K562 (cell line): ENCODE data around the gene SIRPB2. TPM values are rescaled to one million over a fixed set of nuclear protein-coding genes. Genes with fewer than 3 reads are reported as not detected.

Experiments
- ATAC-seq: fragments of 200-7000 bp; cut with Tn5 transposase; 3 replicates; pipeline ENCODE4 v1.9.1; 2020; ENCODE audit warnings: moderate library complexity
- BruUV-seq: library from RNA; stranded (reverse); fragments of 400-500 nt; replicated peaks from 2 replicates; lab custom pipeline; 2021; lab: Mats Ljungman, UMichigan
- CTCF ChIA-PET: fragments of 300-600 bp; formaldehyde crosslinking; extraction: SDS; loops from one replicate; lab custom pipeline; 2021; ENCODE audit warnings: low intra/inter-chr PET ratio; lab: Yijun Ruan, JAX
- POLR2A ChIA-PET: fragments of 300-600, 350-650 bp; sonication (Branson Sonifier 250); formaldehyde crosslinking; extraction: SDS; loops from one replicate; lab custom pipeline; 2021; ENCODE audit warnings: antibody characterized with exemption, inconsistent platforms; lab: Yijun Ruan, JAX
- DNase-seq, 4 experiments: peaks; one replicate each; pipeline versions ENCODE4 v3.0.0 to v3.0.0-alpha.2; 2011 to 2018; ENCODE audit warnings: low spot score in 3 of 4, mixed read lengths in 3 of 4; ENCODE audit errors: extremely low read depth in 1 of 4
- FAIRE-seq: peaks from 2 replicates; lab custom pipeline; 2011; peaks lifted over from hg19 to GRCh38; lab: Jason Lieb, UNC
- H2AFZ ChIP-seq: 2 replicates; pipeline ENCODE4 v1.6.0; 2011; ENCODE audit warnings: low read depth, low read length, control low read depth, inconsistent platforms
- H3K27ac ChIP-seq: fragments of 200-600 bp; 3 replicates; pipeline ENCODE4 v1.8.0; 2011; ENCODE audit warnings: low read depth, mild to moderate bottlenecking, control low read depth, inconsistent platforms, low read length, moderate library complexity, mixed read lengths; ENCODE audit errors: extremely low read depth
- H3K27me3 ChIP-seq, 2 experiments: fragments of 300-600 bp in 1 of 2; 2 replicates in 1 of 2; 3 replicates in 1 of 2; pipeline versions ENCODE4 v1.6.0 to v1.8.0; 2011; ENCODE audit warnings: inconsistent platforms in 2 of 2, low read length in 2 of 2, mild to moderate bottlenecking in 1 of 2, mixed read lengths in 1 of 2, moderate library complexity in 1 of 2; ENCODE audit not compliant: control insufficient read depth in 2 of 2, insufficient read depth in 2 of 2
- H3K36me3 ChIP-seq: fragments of 300-600 bp; 3 replicates; pipeline ENCODE4 v1.8.0; 2011; ENCODE audit warnings: mild to moderate bottlenecking, low read length, inconsistent platforms; ENCODE audit not compliant: control insufficient read depth, insufficient read depth
- H3K4me1 ChIP-seq, 2 experiments: fragments of 200-600 bp in 1 of 2; replicated peaks in 1 of 2; 2 replicates in 1 of 2; 3 replicates in 1 of 2; pipeline versions ENCODE4 v1.5.1 to v1.8.0; 2011; ENCODE audit warnings: inconsistent platforms in 2 of 2, low read length in 2 of 2, mild to moderate bottlenecking in 1 of 2, mixed read lengths in 1 of 2, moderate library complexity in 1 of 2; ENCODE audit not compliant: control insufficient read depth in 2 of 2, insufficient read depth in 2 of 2
- H3K4me2 ChIP-seq: 2 replicates; pipeline ENCODE4 v1.6.1; 2011; ENCODE audit warnings: low read length, control low read depth, inconsistent platforms, mixed read lengths; ENCODE audit not compliant: insufficient read depth
- H3K4me3 ChIP-seq: fragments of 200-600 bp; sonication (generic), shearing (Covaris generic); 2 replicates; pipeline ENCODE4 v1.5.1; 2016; ENCODE audit warnings: control low read depth, inconsistent platforms
- H3K79me2 ChIP-seq: fragments of 200-600 bp; 3 replicates; pipeline ENCODE4 v1.8.0; 2011; ENCODE audit warnings: low read length, inconsistent platforms; ENCODE audit not compliant: control insufficient read depth, insufficient read depth
- H3K9ac ChIP-seq, 2 experiments: 2 replicates each; pipeline versions ENCODE4 v1.6.0 to v1.6.1; 2011; ENCODE audit warnings: low read depth in 2 of 2, low read length in 2 of 2, control low read depth in 1 of 2, inconsistent platforms in 1 of 2, mild to moderate bottlenecking in 1 of 2, mixed read lengths in 1 of 2; ENCODE audit not compliant: insufficient read depth in 1 of 2
- H3K9me1 ChIP-seq: one replicate; pipeline ENCODE4 v1.6.0; 2011; ENCODE audit warnings: inconsistent platforms, mild to moderate bottlenecking, low read length, moderate library complexity; ENCODE audit not compliant: control insufficient read depth, insufficient read depth
- H3K9me3 ChIP-seq: replicated peaks from 2 replicates; pipeline ENCODE4 v1.5.1; 2011; ENCODE audit warnings: low read depth, low read length, inconsistent platforms; ENCODE audit not compliant: control insufficient read depth, insufficient read depth
- H4K20me1 ChIP-seq: replicated peaks from 2 replicates; pipeline ENCODE4 v1.6.1; 2011; ENCODE audit warnings: low read length, inconsistent platforms, mixed read lengths; ENCODE audit not compliant: control insufficient read depth, insufficient read depth
- AFF4 ChIP-seq: sonication (generic); formaldehyde crosslinking; IDR thresholded peaks from 2 replicates; pipeline ENCODE4 v1.8.0; 2023; ENCODE audit warnings: mild to moderate bottlenecking, missing genetic modification reagents
- DNMT1 ChIP-seq: fragments of 450-650 bp; IDR thresholded peaks from 2 replicates; pipeline ENCODE4 v1.6.1; 2016; ENCODE audit warnings: antibody characterized with exemption, mild to moderate bottlenecking
- NFATC3 ChIP-seq: fragments of 450-650 bp; IDR thresholded peaks from 2 replicates; pipeline ENCODE4 v1.6.1; 2017; ENCODE audit warnings: mild to moderate bottlenecking
- PHB ChIP-seq: fragments of 250-450 bp; sonication (Bioruptor Pico); IDR thresholded peaks from 2 replicates; pipeline ENCODE4 v1.5.0; 2021
- POU5F1 ChIP-seq: fragments of 150-350 bp; IDR thresholded peaks from 2 replicates; pipeline ENCODE4 v1.6.1; 2014; ENCODE audit warnings: borderline replicate concordance, low read length, low read depth, mild to moderate bottlenecking; ENCODE audit not compliant: partially characterized antibody
- SRF ChIP-seq, 2 experiments: fragments of 250-450, 450-650 bp in 1 of 2; sonication (Bioruptor Pico) in 1 of 2; sonication (generic) in 1 of 2; formaldehyde crosslinking; IDR thresholded peaks; 2 replicates each; pipeline versions ENCODE4 v1.5.0 to v1.5.1; 2020 to 2022; ENCODE audit warnings: mild to moderate bottlenecking in 1 of 2, missing genetic modification reagents in 1 of 2
- TEAD1 ChIP-seq, 2 experiments: fragments of 450-650 bp in 1 of 2; sonication (generic) in 1 of 2; formaldehyde crosslinking; IDR thresholded peaks; 2 replicates each; pipeline versions ENCODE4 v1.4.0 to v1.8.0; 2020 to 2022; ENCODE audit warnings: mild to moderate bottlenecking in 2 of 2, missing genetic modification reagents in 1 of 2
- ZBTB11 ChIP-seq, 3 experiments: fragments of 200-800 bp in 1 of 3; fragments of 250-450 bp in 1 of 3; fragments of 450-650 bp in 1 of 3; sonication (Bioruptor Pico) in 1 of 3; sonication (Bioruptor generic) in 1 of 3; formaldehyde crosslinking in 1 of 3; IDR thresholded peaks; 2 replicates each; pipeline versions ENCODE4 v1.6.1 to v1.8.0; 2016 to 2022; ENCODE audit warnings: mild to moderate bottlenecking in 2 of 3, missing genetic modification characterization in 2 of 3, missing compliant biosample characterization in 1 of 3, moderate library complexity in 1 of 3
- ZBTB17 ChIP-seq: fragments of 450-650 bp; formaldehyde crosslinking; IDR thresholded peaks from 2 replicates; pipeline ENCODE4 v1.4.0; 2020; ENCODE audit warnings: mild to moderate bottlenecking
- ZNF584 ChIP-seq: fragments of 200-800 bp; sonication (Bioruptor generic); IDR thresholded peaks from 2 replicates; pipeline ENCODE4 v1.6.1; 2016; ENCODE audit warnings: low read depth, mild to moderate bottlenecking, missing genetic modification characterization, missing compliant biosample characterization
- ZNF639 ChIP-seq, 2 experiments: fragments of 200-800 bp in 1 of 2; sonication (Bioruptor generic) in 1 of 2; sonication (generic) in 1 of 2; formaldehyde crosslinking in 1 of 2; IDR thresholded peaks in 1 of 2; conservative IDR thresholded peaks in 1 of 2; 2 replicates each; pipeline versions ENCODE4 v1.5.0 to v1.6.1; 2016 to 2020; ENCODE audit warnings: missing compliant biosample characterization in 1 of 2, missing genetic modification characterization in 1 of 2, missing genetic modification reagents in 1 of 2
- WGBS: fragments of 100-300 bp; shearing (Covaris generic); methylation state at CpG from one replicate; pipeline ENCODE4 v1.1.6; 2016; ENCODE audit warnings: low coverage, mixed read lengths; ENCODE audit not compliant: insufficient coverage; ENCODE audit errors: missing lambda C conversion rate; 5-methylcytosine and 5-hydroxymethylcytosine counted together
- in situ Hi-C: fragments of 300-500 bp; cut with MboI; formaldehyde crosslinking; loops from 4 replicates; pipeline ENCODE4 v1.15.0; 2018; ENCODE audit warnings: inconsistent platforms, mixed read lengths
- intact Hi-C: fragments of 100-400 bp; cut with micrococcal nuclease; formaldehyde crosslinking; loops from 2 replicates; pipeline ENCODE4 v1.14.2; 2022
- polyA plus RNA-seq, 8 experiments: library from polyadenylated mRNA; depleted of rRNA in 4 of 8; stranded (reverse) in 5 of 8; unstranded in 3 of 8; fragments of >200 nt; fragmentation: Nextera tagmentation in 2 of 8; fragmentation: Illumina TruSeq in 1 of 8; extraction: Ambion mirVana in 2 of 8; extraction: Trizol in 1 of 8; gene quantifications; 2 replicates each; pipeline versions ENCODE4 v1.2.1 to v1.2.3, GENCODE V29; 2011 to 2014; ENCODE audit warnings: inconsistent platforms in 1 of 8, missing spikeins in 1 of 8
- total RNA-seq, 7 experiments: library from RNA; depleted of rRNA in 6 of 7; stranded (reverse); fragments of >200 nt in 6 of 7; fragmentation: Illumina TruSeq in 2 of 7; extraction: Trizol in 2 of 7; gene quantifications; 2 replicates each; pipeline versions ENCODE4 v1.2.1 to v1.2.3, GENCODE V29; 2011 to 2021; ENCODE audit warnings: low replicate concordance in 1 of 7

SIRPB2 gene
- total and polyA plus RNA-seq, 9 of the 15 experiments (the other 6 are each of a cell fraction or from before 2014, with no cell fraction given), result 0.07 TPM; not detected in 7

GRCh38 chr20:1500496-1500895, 9.3 kb upstream of the SIRPB2 start:
- Histone ChIP-seq H4K20me1 (no peaks in the 10 kb centered on the region), H3K9ac (no peak overlapping the region), H2AFZ (no peak overlapping the region), H3K9me3 (no peaks in the 10 kb centered on the region), H3K4me2 (no peak overlapping the region), H3K9me1 (no peaks in the 10 kb centered on the region), H3K4me3 (no peak overlapping the region), H3K79me2 (no peaks in the 10 kb centered on the region), H3K4me1 (no peaks in the 10 kb centered on the region; a peak in 1 of 5 replicates), H3K27ac (no peak overlapping the region), H3K27me3 (no peaks in the 10 kb centered on the region), H3K36me3 (no peaks in the 10 kb centered on the region)
- in situ Hi-C loops, result loop anchor here (25.0 kb wide), 1 partner anchor 262 kb away; no protein-coding TSS in a partner anchor
- ATAC-seq (no peak), DNase-seq (no peak), FAIRE-seq (no peak)
- intact Hi-C loops, result loop anchor here (10.0 kb wide), 1 partner anchor 186 kb away; no protein-coding TSS in a partner anchor
- CTCF ChIA-PET, result interaction anchor here (0.5 kb wide), 1 partner anchor 276 kb away, joined by 4 read pairs; no protein-coding TSS in a partner anchor
- 0% methylated on average over 3 of the region's 3 CpGs for WGBS
- POLR2A ChIA-PET, result interaction anchor here (0.7 to 1.4 kb wide), 2 partner anchors 33 to 957 kb away, joined by 3 read pairs; no protein-coding TSS in a partner anchor
- BruUV-seq, result no TSS peak
- TF ChIP-seq DNMT1 (no peak), ZNF639 (CRISPR knock-in tag; conservative IDR thresholded peaks at IDR 0.05 in 1 of 2, IDR thresholded peaks at IDR 0.05 in 1 of 2) (0 out of 4 replicates have a peak, but pooled peaks of 1 of the 2 experiments have one; percentile 50), TEAD1 (CRISPR knock-in tag; IDR thresholded peaks at IDR 0.05) (peak in 1 of 2 experiments; percentile 83; a peak in 2 of 4 replicates), ZNF584 (CRISPR knock-in tag) (no peak), AFF4 (CRISPR knock-in tag) (no peak), POU5F1 (no peak), ZBTB17 (CRISPR knock-in tag) (no peak), PHB (CRISPR knock-in tag) (no peak), ZBTB11 (CRISPR knock-in tag; IDR thresholded peaks at IDR 0.05) (peak in 1 of 3 experiments; percentile 53; a peak in 2 of 6 replicates), NFATC3 (no peak), SRF (CRISPR knock-in tag; IDR thresholded peaks at IDR 0.05) (peak; percentile 71 to 92; a peak in 3 of 4 replicates)
